Mucosa of descending colon (tissue), 3 donors: ENCODE results near the gene KIAA0586. TPM values are rescaled to one million over a fixed set of nuclear protein-coding genes. Genes with fewer than 3 reads are reported as not detected.

Source experiments
- ATAC-seq: fragments of 200-7000 bp; cut with Tn5 transposase; one replicate; pipeline ENCODE4 v1.9.1; 2020; ENCODE audit warnings: mild to moderate bottlenecking, moderate library complexity
- DNase-seq, 3 donors: peaks; one replicate each; pipeline ENCODE4 v3.0.0-alpha.2; 2020
- H3K36me3 ChIP-seq: fragments of 200-600 bp; one replicate; pipeline ENCODE4 v1.8.0; 2021; ENCODE audit warnings: low read depth, mild to moderate bottlenecking
- H3K4me1 ChIP-seq: fragments of 200-600 bp; one replicate; pipeline ENCODE4 v1.8.0; 2021; ENCODE audit warnings: low read depth, mild to moderate bottlenecking
- H3K4me3 ChIP-seq: fragments of 200-600 bp; one replicate; pipeline ENCODE4 v1.8.0; 2021; ENCODE audit warnings: mild to moderate bottlenecking
- H3K9me3 ChIP-seq: fragments of 200-600 bp; one replicate; pipeline ENCODE4 v1.8.0; 2021; ENCODE audit warnings: mild to moderate bottlenecking
- intact Hi-C, 2 donors: fragments of 100-400 bp; cut with DNase I in 1 of 2; cut with micrococcal nuclease in 1 of 2; formaldehyde crosslinking; loops; one replicate each; pipeline versions ENCODE4 v1.11.0 to v1.11.1; 2022; cut with DNase I, micrococcal nuclease
- total RNA-seq, 3 donors: library from RNA; stranded (reverse); fragmentation: NEBNext Ultra II Directional in 2 of 3; extraction: Animal tissue kit (Norgen Biotek cat#: 25700) in 2 of 3; gene quantifications; one replicate each; pipeline versions ENCODE4 v1.2.1 to v1.2.4, GENCODE V29; 2021 to 2023
- TF ChIP-seq, protein P1 (sequence below): fragments of 200-600 bp; IDR thresholded peaks from one replicate; pipeline ENCODE4 v1.8.0; 2022; ENCODE audit warnings: antibody characterized with exemption, mild to moderate bottlenecking
- donor health status: DM: no; HTN: no; CAD: no; lungs with moderate emphysema.
- donor health status: DM: no; HTN: no; CAD: no.
- donor health status: DM: no; HTN: yes; CAD: no.

The KIAA0586 gene
- total RNA-seq, 3 donors from 2014 or later, result 15.1 to 17.4 (median 17.4) TPM

- TF ChIP-seq, protein P1, sequence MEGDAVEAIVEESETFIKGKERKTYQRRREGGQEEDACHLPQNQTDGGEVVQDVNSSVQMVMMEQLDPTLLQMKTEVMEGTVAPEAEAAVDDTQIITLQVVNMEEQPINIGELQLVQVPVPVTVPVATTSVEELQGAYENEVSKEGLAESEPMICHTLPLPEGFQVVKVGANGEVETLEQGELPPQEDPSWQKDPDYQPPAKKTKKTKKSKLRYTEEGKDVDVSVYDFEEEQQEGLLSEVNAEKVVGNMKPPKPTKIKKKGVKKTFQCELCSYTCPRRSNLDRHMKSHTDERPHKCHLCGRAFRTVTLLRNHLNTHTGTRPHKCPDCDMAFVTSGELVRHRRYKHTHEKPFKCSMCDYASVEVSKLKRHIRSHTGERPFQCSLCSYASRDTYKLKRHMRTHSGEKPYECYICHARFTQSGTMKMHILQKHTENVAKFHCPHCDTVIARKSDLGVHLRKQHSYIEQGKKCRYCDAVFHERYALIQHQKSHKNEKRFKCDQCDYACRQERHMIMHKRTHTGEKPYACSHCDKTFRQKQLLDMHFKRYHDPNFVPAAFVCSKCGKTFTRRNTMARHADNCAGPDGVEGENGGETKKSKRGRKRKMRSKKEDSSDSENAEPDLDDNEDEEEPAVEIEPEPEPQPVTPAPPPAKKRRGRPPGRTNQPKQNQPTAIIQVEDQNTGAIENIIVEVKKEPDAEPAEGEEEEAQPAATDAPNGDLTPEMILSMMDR, result no peak
- Histone ChIP-seq H3K4me3 (no peak overlapping the region), H3K9me3 (no peaks in the 10 kb centered on the region), H3K36me3 (no peaks in the 10 kb centered on the region), H3K4me1 (no peaks in the 10 kb centered on the region)
- intact Hi-C loops, result no loop called here
- no peak for ATAC-seq
- no peak for DNase-seq
Measured at GRCh38 chr14:58553959-58554358, 126.4 kb downstream of the KIAA0586 start.

DNA sequence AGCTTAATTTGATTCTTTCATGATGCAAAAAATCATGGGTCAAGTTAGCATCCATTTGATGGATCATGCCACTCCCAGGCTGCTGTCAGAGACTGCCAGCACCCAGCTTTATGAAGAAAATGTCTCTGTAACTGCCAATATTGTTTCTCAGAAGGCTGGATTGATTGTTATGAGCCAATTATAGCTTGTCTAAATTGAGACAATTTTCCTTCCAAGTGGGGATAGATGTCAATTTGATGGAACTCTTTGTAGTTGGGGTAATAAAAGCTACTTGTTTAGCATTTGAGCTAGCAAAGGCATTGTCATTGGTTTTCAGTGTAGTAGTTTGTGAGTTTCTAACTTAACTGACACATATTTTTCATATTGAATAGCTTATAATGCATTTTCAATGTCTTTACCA, 128.1 kb downstream of the KIAA0586 start:
- Histone ChIP-seq H3K4me3 (no peak overlapping the region), H3K9me3 (no peaks in the 10 kb centered on the region), H3K36me3 (no peaks in the 10 kb centered on the region), H3K4me1 (no peaks in the 10 kb centered on the region)
- intact Hi-C loops, result no loop called here
- DNase-seq, result no peak
- no peak for ATAC-seq
- TF ChIP-seq, protein P1, result no peak

DNA sequence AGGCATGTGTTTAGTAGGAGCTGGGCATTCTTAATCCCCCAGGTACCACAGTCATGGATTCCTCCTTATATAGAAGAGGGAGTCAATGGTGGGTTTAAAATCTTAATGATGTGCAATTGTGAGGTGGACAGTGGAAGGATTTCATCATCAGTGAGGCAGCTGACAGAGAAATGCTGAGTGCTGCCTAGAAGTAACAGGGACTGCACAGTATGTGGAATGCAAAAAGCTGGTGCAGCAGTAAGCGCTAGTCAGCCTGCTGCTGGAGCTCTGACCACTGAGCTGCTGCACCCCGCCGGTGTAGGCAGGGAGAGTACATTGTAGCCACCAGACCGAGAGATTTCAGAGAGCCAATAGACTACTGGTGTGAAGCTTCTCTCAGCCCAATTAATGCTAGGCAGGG, 129.7 kb downstream of the KIAA0586 start:
- Histone ChIP-seq H3K9me3 (no peaks in the 10 kb centered on the region), H3K4me3 (no peak overlapping the region), H3K4me1 (no peaks in the 10 kb centered on the region), H3K36me3 (no peaks in the 10 kb centered on the region)
- TF ChIP-seq, protein P1, result no peak
- intact Hi-C loops, result no loop called here
- no peak for ATAC-seq
- no peak for DNase-seq

- Histone ChIP-seq H3K9me3 (no peaks in the 10 kb centered on the region), H3K4me1 (no peaks in the 10 kb centered on the region), H3K4me3 (no peak overlapping the region), H3K36me3 (no peaks in the 10 kb centered on the region)
- intact Hi-C loops, result no loop called here
- DNase-seq (no peak), ATAC-seq (peak; percentile 47)
- TF ChIP-seq, protein P1, result no peak
Measured at GRCh38 chr14:58560208-58560607, 132.7 kb downstream of the KIAA0586 start.

DNA sequence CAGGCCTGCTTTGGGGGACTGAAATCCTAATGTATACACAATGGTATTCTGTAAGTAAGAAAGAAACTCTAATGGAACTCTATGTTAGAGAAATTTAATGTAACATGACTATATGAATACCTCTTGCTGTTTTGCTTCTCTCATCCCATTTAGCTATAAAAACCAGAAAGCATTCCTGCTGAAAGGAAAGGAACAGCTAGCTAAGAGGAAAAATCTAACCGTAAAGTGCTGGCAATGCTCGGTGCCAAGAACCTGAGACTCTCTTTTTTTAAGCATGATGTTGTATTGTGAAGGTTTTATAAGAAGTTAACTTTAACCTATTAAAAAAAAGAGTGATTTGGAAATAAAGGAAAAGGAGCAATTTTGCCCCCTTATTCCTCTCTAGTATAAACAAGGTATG, 134.6 kb downstream of the KIAA0586 start:
- no peak for DNase-seq

DNA sequence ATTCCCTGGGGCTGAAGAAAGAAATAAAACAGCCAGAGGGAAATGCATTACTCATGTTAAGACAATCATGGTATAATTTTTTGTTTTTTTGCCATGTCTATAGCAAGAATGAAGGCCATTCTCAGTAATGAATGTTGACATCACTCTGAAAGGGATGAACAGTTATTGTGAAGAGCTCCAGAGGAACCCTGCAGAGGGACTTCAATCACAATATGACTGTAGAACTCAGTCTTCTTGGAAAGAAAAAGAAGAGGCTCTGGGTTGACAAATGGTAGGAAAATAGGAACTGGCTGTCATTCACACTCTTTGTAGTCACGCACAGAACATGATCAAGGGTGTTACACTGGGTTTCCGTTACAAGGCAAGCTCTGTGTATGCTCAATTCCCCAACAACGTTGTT, 136.5 kb downstream of the KIAA0586 start:
- Histone ChIP-seq H3K9me3 (no peaks in the 10 kb centered on the region), H3K4me1 (no peaks in the 10 kb centered on the region), H3K36me3 (no peaks in the 10 kb centered on the region), H3K4me3 (no peak overlapping the region)
- intact Hi-C loops, result no loop called here
- DNase-seq (no peak), ATAC-seq (no peak)
- TF ChIP-seq, protein P1, result no peak

More for the DNA sequence above, 134.6 kb downstream of the KIAA0586 start:
- ATAC-seq, result no peak
- no peaks in the 10 kb centered on the region for H3K36me3 ChIP-seq
- H3K9me3 ChIP-seq, result no peaks in the 10 kb centered on the region
- no peaks in the 10 kb centered on the region for H3K4me1 ChIP-seq
- intact Hi-C loops, result no loop called here
- H3K4me3 ChIP-seq, result no peak overlapping the region
- TF ChIP-seq, protein P1, result no peak
